PFSK-1 (cell line): Measurements from ENCODE around the gene PSMB2.

ENCODE experiments used
- FOXP2 ChIP-seq: optimal IDR thresholded peaks from 2 replicates; pipeline ENCODE3; 2011; ENCODE audit warnings: borderline replicate concordance, control low read depth, inconsistent platforms; ENCODE audit not compliant: insufficient read depth; ENCODE audit errors: extremely low read length, extremely low read depth
- POLR2AphosphoS5 ChIP-seq: IDR thresholded peaks from 2 replicates; pipeline ENCODE4 v1.6.1; 2012; ENCODE audit warnings: low read depth, mild to moderate bottlenecking, control low read depth, low read length, moderate library complexity
- SIN3A ChIP-seq: IDR thresholded peaks from 2 replicates; pipeline ENCODE4 v1.6.1; 2012; ENCODE audit warnings: mild to moderate bottlenecking, low read length, moderate library complexity, borderline replicate concordance; ENCODE audit not compliant: insufficient read depth
- TAF1 ChIP-seq: IDR thresholded peaks from 2 replicates; pipeline ENCODE4 v1.6.1; 2012; ENCODE audit warnings: low read length, control low read depth, borderline replicate concordance; ENCODE audit not compliant: insufficient read depth
- TF ChIP-seq, protein P1 (sequence below), 2 experiments: IDR thresholded peaks; 2 replicates each; pipeline versions ENCODE4 v1.6.1 to v1.8.0; 2011 to 2012; ENCODE audit warnings: low read depth in 2 of 2, low read length in 2 of 2, control low read depth in 1 of 2, inconsistent platforms in 1 of 2, mild to moderate bottlenecking in 1 of 2, moderate library complexity in 1 of 2; ENCODE audit not compliant: insufficient read depth in 1 of 2

Gene PSMB2

GRCh38 chr1:35577071-35577998, 64.0 kb downstream of the PSMB2 start:
- no peak for TF ChIP-seq SIN3A
- TF ChIP-seq FOXP2 = no peak
- TF ChIP-seq, protein P1, sequence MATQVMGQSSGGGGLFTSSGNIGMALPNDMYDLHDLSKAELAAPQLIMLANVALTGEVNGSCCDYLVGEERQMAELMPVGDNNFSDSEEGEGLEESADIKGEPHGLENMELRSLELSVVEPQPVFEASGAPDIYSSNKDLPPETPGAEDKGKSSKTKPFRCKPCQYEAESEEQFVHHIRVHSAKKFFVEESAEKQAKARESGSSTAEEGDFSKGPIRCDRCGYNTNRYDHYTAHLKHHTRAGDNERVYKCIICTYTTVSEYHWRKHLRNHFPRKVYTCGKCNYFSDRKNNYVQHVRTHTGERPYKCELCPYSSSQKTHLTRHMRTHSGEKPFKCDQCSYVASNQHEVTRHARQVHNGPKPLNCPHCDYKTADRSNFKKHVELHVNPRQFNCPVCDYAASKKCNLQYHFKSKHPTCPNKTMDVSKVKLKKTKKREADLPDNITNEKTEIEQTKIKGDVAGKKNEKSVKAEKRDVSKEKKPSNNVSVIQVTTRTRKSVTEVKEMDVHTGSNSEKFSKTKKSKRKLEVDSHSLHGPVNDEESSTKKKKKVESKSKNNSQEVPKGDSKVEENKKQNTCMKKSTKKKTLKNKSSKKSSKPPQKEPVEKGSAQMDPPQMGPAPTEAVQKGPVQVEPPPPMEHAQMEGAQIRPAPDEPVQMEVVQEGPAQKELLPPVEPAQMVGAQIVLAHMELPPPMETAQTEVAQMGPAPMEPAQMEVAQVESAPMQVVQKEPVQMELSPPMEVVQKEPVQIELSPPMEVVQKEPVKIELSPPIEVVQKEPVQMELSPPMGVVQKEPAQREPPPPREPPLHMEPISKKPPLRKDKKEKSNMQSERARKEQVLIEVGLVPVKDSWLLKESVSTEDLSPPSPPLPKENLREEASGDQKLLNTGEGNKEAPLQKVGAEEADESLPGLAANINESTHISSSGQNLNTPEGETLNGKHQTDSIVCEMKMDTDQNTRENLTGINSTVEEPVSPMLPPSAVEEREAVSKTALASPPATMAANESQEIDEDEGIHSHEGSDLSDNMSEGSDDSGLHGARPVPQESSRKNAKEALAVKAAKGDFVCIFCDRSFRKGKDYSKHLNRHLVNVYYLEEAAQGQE (IDR thresholded peaks at IDR 0.05; ENCODE audit: insufficient read depth in 1 of 2, low read depth in 2 of 2, low read length in 2 of 2) = no peak
- TF ChIP-seq POLR2AphosphoS5 = no peak
- no peak for TF ChIP-seq TAF1

DNA sequence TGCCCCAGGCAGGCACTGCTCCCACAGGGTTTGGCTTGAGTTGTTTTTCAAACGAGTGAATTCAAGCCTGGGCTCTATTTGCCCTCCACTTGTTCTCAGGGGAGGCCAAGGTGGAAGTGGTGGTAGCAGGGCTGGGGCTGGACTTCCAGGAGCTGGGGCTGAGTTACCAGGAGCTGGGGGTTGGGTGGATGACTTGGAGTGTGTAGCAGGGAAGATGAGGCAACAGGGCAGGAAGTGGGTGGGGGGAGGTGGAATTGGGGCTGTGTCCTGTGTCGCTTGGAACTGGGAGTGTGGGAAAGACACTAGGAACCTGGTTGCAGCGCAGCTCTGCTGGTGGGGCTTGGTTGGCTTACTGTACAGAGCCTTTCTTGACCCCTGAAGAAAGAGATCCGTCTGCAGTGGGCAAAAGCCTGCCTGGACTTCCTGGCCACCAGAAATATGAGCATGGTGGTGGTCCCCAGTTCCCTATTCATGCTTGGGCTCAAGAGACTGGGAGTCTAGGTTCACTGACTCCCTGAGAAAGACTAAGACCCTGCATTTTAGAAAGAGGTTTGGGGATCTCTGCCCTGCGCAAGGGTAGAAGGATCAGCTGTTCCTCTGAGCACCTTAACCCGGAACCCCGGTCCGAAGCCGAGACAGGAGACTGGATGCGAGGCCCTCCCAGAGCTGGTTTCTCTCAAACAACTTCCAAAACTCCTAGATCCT, 65.1 kb downstream of the PSMB2 start:
- no peak for TF ChIP-seq TAF1
- TF ChIP-seq, protein P1 (IDR thresholded peaks at IDR 0.05; ENCODE audit: insufficient read depth in 1 of 2, low read depth in 2 of 2, low read length in 2 of 2) = no peak

GRCh38 chr1:35575416-35575958, 65.8 kb downstream of the PSMB2 start:
- TF ChIP-seq POLR2AphosphoS5 (no peak), FOXP2 (no peak), SIN3A (no peak), TAF1 (no peak)
- TF ChIP-seq, protein P1 (IDR thresholded peaks at IDR 0.05; ENCODE audit: insufficient read depth in 1 of 2, low read depth in 2 of 2, low read length in 2 of 2) = no peak

- TF ChIP-seq TAF1 (no peak), FOXP2 (no peak), SIN3A (no peak), POLR2AphosphoS5 (no peak)
- TF ChIP-seq, protein P1 (IDR thresholded peaks at IDR 0.05; ENCODE audit: insufficient read depth in 1 of 2, low read depth in 2 of 2, low read length in 2 of 2) = no peak
Measured at GRCh38 chr1:35574655-35575415, 66.5 kb downstream of the PSMB2 start.
